ENCODE measurements around the gene MYL5. TPM values are rescaled to one million over a fixed set of nuclear protein-coding genes. Genes with fewer than 3 reads are reported as not detected.
A peak's percentile ranks its signal among the peaks of the same experiment; 100 is the strongest.

MYL5 gene
- total and polyA plus RNA-seq, 2 of the 13 experiments (the other 11 are each of a cell fraction or from before 2014, with no cell fraction given): 6.5 to 16.0 TPM

- TF ChIP-seq, protein P1, sequence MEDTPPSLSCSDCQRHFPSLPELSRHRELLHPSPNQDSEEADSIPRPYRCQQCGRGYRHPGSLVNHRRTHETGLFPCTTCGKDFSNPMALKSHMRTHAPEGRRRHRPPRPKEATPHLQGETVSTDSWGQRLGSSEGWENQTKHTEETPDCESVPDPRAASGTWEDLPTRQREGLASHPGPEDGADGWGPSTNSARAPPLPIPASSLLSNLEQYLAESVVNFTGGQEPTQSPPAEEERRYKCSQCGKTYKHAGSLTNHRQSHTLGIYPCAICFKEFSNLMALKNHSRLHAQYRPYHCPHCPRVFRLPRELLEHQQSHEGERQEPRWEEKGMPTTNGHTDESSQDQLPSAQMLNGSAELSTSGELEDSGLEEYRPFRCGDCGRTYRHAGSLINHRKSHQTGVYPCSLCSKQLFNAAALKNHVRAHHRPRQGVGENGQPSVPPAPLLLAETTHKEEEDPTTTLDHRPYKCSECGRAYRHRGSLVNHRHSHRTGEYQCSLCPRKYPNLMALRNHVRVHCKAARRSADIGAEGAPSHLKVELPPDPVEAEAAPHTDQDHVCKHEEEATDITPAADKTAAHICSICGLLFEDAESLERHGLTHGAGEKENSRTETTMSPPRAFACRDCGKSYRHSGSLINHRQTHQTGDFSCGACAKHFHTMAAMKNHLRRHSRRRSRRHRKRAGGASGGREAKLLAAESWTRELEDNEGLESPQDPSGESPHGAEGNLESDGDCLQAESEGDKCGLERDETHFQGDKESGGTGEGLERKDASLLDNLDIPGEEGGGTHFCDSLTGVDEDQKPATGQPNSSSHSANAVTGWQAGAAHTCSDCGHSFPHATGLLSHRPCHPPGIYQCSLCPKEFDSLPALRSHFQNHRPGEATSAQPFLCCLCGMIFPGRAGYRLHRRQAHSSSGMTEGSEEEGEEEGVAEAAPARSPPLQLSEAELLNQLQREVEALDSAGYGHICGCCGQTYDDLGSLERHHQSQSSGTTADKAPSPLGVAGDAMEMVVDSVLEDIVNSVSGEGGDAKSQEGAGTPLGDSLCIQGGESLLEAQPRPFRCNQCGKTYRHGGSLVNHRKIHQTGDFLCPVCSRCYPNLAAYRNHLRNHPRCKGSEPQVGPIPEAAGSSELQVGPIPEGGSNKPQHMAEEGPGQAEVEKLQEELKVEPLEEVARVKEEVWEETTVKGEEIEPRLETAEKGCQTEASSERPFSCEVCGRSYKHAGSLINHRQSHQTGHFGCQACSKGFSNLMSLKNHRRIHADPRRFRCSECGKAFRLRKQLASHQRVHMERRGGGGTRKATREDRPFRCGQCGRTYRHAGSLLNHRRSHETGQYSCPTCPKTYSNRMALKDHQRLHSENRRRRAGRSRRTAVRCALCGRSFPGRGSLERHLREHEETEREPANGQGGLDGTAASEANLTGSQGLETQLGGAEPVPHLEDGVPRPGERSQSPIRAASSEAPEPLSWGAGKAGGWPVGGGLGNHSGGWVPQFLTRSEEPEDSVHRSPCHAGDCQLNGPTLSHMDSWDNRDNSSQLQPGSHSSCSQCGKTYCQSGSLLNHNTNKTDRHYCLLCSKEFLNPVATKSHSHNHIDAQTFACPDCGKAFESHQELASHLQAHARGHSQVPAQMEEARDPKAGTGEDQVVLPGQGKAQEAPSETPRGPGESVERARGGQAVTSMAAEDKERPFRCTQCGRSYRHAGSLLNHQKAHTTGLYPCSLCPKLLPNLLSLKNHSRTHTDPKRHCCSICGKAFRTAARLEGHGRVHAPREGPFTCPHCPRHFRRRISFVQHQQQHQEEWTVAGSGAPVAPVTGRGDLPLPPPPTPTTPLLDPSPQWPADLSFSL (CRISPR knock-in tag; IDR thresholded peaks at IDR 0.05): no peak
- TF ChIP-seq ZSCAN21 (CRISPR knock-in tag; IDR thresholded peaks at IDR 0.05; ENCODE audit: borderline replicate concordance) (0 out of 2 replicates have a peak, but pooled peaks have one; percentile 18), ZSCAN25 (CRISPR knock-in tag; IDR thresholded peaks at IDR 0.05) (no peak), THYN1 (CRISPR knock-in tag; IDR thresholded peaks at IDR 0.05; ENCODE audit: borderline replicate concordance, low read depth) (no peak), ZBTB44 (CRISPR knock-in tag; IDR thresholded peaks at IDR 0.05) (no peak), ZNF570 (CRISPR knock-in tag; IDR thresholded peaks at IDR 0.05; ENCODE audit: borderline replicate concordance) (no peak), ZNF33B (CRISPR knock-in tag; IDR thresholded peaks at IDR 0.05) (no peak), THAP11 (CRISPR knock-in tag; IDR thresholded peaks at IDR 0.05) (no peak), RCOR2 (CRISPR knock-in tag; IDR thresholded peaks at IDR 0.05) (no peak), HNRNPH1 (optimal IDR thresholded peaks at IDR 0.05; ENCODE audit: low read depth, low read length) (no peak), MTF2 (CRISPR knock-in tag; IDR thresholded peaks at IDR 0.05; ENCODE audit: borderline replicate concordance) (peak; percentile 49; the same call in 1 of the 2 replicates), YEATS4 (CRISPR knock-in tag; IDR thresholded peaks at IDR 0.05; ENCODE audit: borderline replicate concordance) (peak; percentile 50; the same call in 1 of the 2 replicates), TP53 (CRISPR knock-in tag; conservative IDR thresholded peaks at IDR 0.05) (no peak), KDM5A (IDR thresholded peaks at IDR 0.05; ENCODE audit: borderline replicate concordance, low read length) (peak; percentile 53; the same call in 1 of the 2 replicates), SP1 (IDR thresholded peaks at IDR 0.05) (no peak), SP1 (CRISPR knock-in tag; IDR thresholded peaks at IDR 0.05) (peak; percentile 84), SAP130 (CRISPR knock-in tag; IDR thresholded peaks at IDR 0.05; ENCODE audit: low read depth) (peak; percentile 49), ZNF350 (CRISPR knock-in tag; IDR thresholded peaks at IDR 0.05; ENCODE audit: borderline replicate concordance, low read depth) (no peak)
- TF ChIP-seq, protein P2, sequence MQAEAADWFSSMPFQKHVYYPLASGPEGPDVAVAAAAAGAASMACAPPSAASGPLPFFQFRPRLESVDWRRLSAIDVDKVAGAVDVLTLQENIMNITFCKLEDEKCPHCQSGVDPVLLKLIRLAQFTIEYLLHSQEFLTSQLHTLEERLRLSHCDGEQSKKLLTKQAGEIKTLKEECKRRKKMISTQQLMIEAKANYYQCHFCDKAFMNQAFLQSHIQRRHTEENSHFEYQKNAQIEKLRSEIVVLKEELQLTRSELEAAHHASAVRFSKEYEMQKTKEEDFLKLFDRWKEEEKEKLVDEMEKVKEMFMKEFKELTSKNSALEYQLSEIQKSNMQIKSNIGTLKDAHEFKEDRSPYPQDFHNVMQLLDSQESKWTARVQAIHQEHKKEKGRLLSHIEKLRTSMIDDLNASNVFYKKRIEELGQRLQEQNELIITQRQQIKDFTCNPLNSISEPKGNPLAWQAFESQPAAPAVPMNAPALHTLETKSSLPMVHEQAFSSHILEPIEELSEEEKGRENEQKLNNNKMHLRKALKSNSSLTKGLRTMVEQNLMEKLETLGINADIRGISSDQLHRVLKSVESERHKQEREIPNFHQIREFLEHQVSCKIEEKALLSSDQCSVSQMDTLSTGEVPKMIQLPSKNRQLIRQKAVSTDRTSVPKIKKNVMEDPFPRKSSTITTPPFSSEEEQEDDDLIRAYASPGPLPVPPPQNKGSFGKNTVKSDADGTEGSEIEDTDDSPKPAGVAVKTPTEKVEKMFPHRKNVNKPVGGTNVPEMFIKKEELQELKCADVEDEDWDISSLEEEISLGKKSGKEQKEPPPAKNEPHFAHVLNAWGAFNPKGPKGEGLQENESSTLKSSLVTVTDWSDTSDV (CRISPR knock-in tag; IDR thresholded peaks at IDR 0.05): no peak
Measured at GRCh38 chr4:705278-706082, 31.1 kb downstream of the MYL5 start, which contains the start of gene PCGF3 (continued).
